ENCODE results near the gene RRP15.
A peak's percentile ranks its signal among the peaks of the same experiment; 100 is the strongest.
"Not testable (repeated sequence)": the region's sequence is repeated elsewhere in the genome, so short reads cannot be mapped to it uniquely, and the experiment has no call there.

RRP15 gene

GRCh38 chr1:218297461-218297860, 12.4 kb downstream of the RRP15 start:
- DNase-seq (ENCODE audit: low spot score) = no peak

- DNase-seq (ENCODE audit: low spot score) = no peak
Measured at GRCh38 chr1:218297867-218298266, 12.8 kb downstream of the RRP15 start.

- DNase-seq (ENCODE audit: low spot score) = no peak
Measured at GRCh38 chr1:218298398-218298797, 13.3 kb downstream of the RRP15 start.

GRCh38 chr1:218299416-218299815, 14.3 kb downstream of the RRP15 start:
- peak; percentile 35 for DNase-seq (ENCODE audit: low spot score)

GRCh38 chr1:218301217-218301616, 16.1 kb downstream of the RRP15 start:
- no peak for DNase-seq (ENCODE audit: low spot score)

GRCh38 chr1:218302155-218302554, 17.1 kb downstream of the RRP15 start:
- no peak for DNase-seq (ENCODE audit: low spot score)

- no peak for DNase-seq (ENCODE audit: low spot score)
Measured at GRCh38 chr1:218303176-218303879, 18.2 kb downstream of the RRP15 start.

GRCh38 chr1:218304281-218305039, 19.4 kb downstream of the RRP15 start:
- peak; percentile 40 for DNase-seq (ENCODE audit: low spot score)

GRCh38 chr1:218305472-218306064, 20.5 kb downstream of the RRP15 start:
- DNase-seq (ENCODE audit: low spot score) = no peak

- DNase-seq (ENCODE audit: low spot score) = no peak
Measured at GRCh38 chr1:218312509-218312908, 27.4 kb downstream of the RRP15 start.

- DNase-seq (ENCODE audit: low spot score) = no peak
Measured at GRCh38 chr1:218314316-218314715, 29.2 kb downstream of the RRP15 start.

GRCh38 chr1:218315638-218316037, 30.5 kb downstream of the RRP15 start:
- no peak for DNase-seq (ENCODE audit: low spot score)

- DNase-seq (ENCODE audit: low spot score) = no peak
Measured at GRCh38 chr1:218317061-218317460, 32.0 kb downstream of the RRP15 start.

GRCh38 chr1:218320182-218320581, 35.1 kb downstream of the RRP15 start:
- not testable (repeated sequence) for DNase-seq (ENCODE audit: low spot score)

GRCh38 chr1:218322762-218323161, 37.7 kb downstream of the RRP15 start:
- DNase-seq (ENCODE audit: low spot score) = no peak

- no peak for DNase-seq (ENCODE audit: low spot score)
Measured at GRCh38 chr1:218323568-218324225, 38.6 kb downstream of the RRP15 start.

- no peak for DNase-seq (ENCODE audit: low spot score)
Measured at GRCh38 chr1:218324226-218324580, 39.1 kb downstream of the RRP15 start.

- no peak for DNase-seq (ENCODE audit: low spot score)
Measured at GRCh38 chr1:218328769-218329168, 43.7 kb downstream of the RRP15 start.

- peak; percentile 66 for DNase-seq (ENCODE audit: low spot score)
Measured at GRCh38 chr1:218330043-218330623, 45.0 kb downstream of the RRP15 start.

- DNase-seq (ENCODE audit: low spot score) = no peak
Measured at GRCh38 chr1:218332416-218332815, 47.3 kb downstream of the RRP15 start.

- no peak for DNase-seq (ENCODE audit: low spot score)
Measured at GRCh38 chr1:218336328-218336727, 51.2 kb downstream of the RRP15 start.

GRCh38 chr1:218339267-218339831, 54.3 kb downstream of the RRP15 start:
- no peak for DNase-seq (ENCODE audit: low spot score)

Measured in COLO829 (cell line).